Right renal pelvis (tissue), 4 donors: Measurements from ENCODE around the gene RAMACL. TPM values are rescaled to one million over a fixed set of nuclear protein-coding genes. Genes with fewer than 3 reads are reported as not detected.

ENCODE experiments used
- DNase-seq, 4 donors: peaks; one replicate each; pipeline ENCODE4 v3.0.0-alpha.2; 2013; ENCODE audit warnings: low read depth in 4 of 4, low spot score in 3 of 4, missing footprints in 1 of 4
- polyA plus RNA-seq, 4 donors: library from polyadenylated mRNA; unstranded; fragments of 120-200 nt; gene quantifications; one replicate each; pipeline ENCODE4 v1.2.1, GENCODE V29; 2013; ENCODE audit not compliant: insufficient read length in 4 of 4

The RAMACL gene
- polyA plus RNA-seq, 4 donors = 0.35 to 3.7 TPM; not detected in 2

GRCh38 chr6:166559662-166560061, 26.8 kb downstream of the RAMACL start:
- DNase-seq = no peak

GRCh38 chr6:166559211-166559610, 27.3 kb downstream of the RAMACL start:
- DNase-seq = no peak

GRCh38 chr6:166558156-166559005, 28.1 kb downstream of the RAMACL start:
- no peak for DNase-seq

- DNase-seq = no peak
Measured at GRCh38 chr6:166556863-166557322, 29.6 kb downstream of the RAMACL start.

GRCh38 chr6:166556336-166556735, 30.1 kb downstream of the RAMACL start:
- no peak for DNase-seq

- no peak for DNase-seq
Measured at GRCh38 chr6:166555086-166555485, 31.4 kb downstream of the RAMACL start.

- peak in 1 of 4 donors; percentile 31 for DNase-seq
Measured at GRCh38 chr6:166554316-166554715, 32.2 kb downstream of the RAMACL start.

- no peak for DNase-seq
Measured at GRCh38 chr6:166553563-166554271, 32.8 kb downstream of the RAMACL start.

- DNase-seq = no peak
Measured at GRCh38 chr6:166552600-166552999, 33.9 kb downstream of the RAMACL start.

GRCh38 chr6:166551754-166552495, 34.6 kb downstream of the RAMACL start:
- no peak for DNase-seq

- DNase-seq = no peak
Measured at GRCh38 chr6:166546653-166547052, 39.8 kb downstream of the RAMACL start.

GRCh38 chr6:166545156-166546034, 41.1 kb downstream of the RAMACL start:
- DNase-seq = no peak

- DNase-seq = no peak
Measured at GRCh38 chr6:166544296-166544605, 42.2 kb downstream of the RAMACL start.

GRCh38 chr6:166543603-166544295, 42.7 kb downstream of the RAMACL start:
- no peak for DNase-seq

GRCh38 chr6:166542580-166542912, 43.9 kb downstream of the RAMACL start:
- DNase-seq = no peak

GRCh38 chr6:166541876-166542579, 44.5 kb downstream of the RAMACL start:
- no peak for DNase-seq

- no peak for DNase-seq
Measured at GRCh38 chr6:166541366-166541765, 45.1 kb downstream of the RAMACL start.

GRCh38 chr6:166540631-166541331, 45.7 kb downstream of the RAMACL start:
- no peak for DNase-seq

- no peak for DNase-seq
Measured at GRCh38 chr6:166539543-166539942, 46.9 kb downstream of the RAMACL start.
